OCI-LY3 (cell line): ENCODE results near the gene SLC7A11.

Experiments used
- H2AFZ ChIP-seq: fragments of 200-600, 300-600 bp; shearing (Covaris generic); 2 replicates; pipeline ENCODE4 v1.6.0; 2014; ENCODE audit warnings: antibody characterized with exemption, low read depth, low read length
- H3K27ac ChIP-seq: fragments of 200-600, 300-600 bp; sonication (generic); 2 replicates; pipeline ENCODE4 v1.5.1; 2014; ENCODE audit warnings: mild to moderate bottlenecking, low read length, moderate library complexity, mixed read lengths
- H3K27me3 ChIP-seq: fragments of 200-600, 300-600 bp; sonication (generic); 2 replicates; pipeline ENCODE4 v1.6.1; 2014; ENCODE audit warnings: low read depth, low read length, mixed read lengths
- H3K36me3 ChIP-seq: fragments of 200-600, 300-600 bp; sonication (generic); replicated peaks from 2 replicates; pipeline ENCODE3; 2014; ENCODE audit warnings: low read depth, low read length, mixed read lengths
- H3K4me1 ChIP-seq: fragments of 300-600, 200-600 bp; sonication (generic); 2 replicates; pipeline ENCODE4 v1.6.1; 2014; ENCODE audit warnings: low read length, mixed read lengths
- H3K4me2 ChIP-seq: fragments of 200-600, 300-600 bp; sonication (generic); 2 replicates; pipeline ENCODE4 v1.6.1; 2014; ENCODE audit warnings: low read length, mixed read lengths
- H3K4me3 ChIP-seq: fragments of 300-600, 200-600 bp; sonication (generic); 2 replicates; pipeline ENCODE4 v1.5.1; 2014; ENCODE audit warnings: antibody characterized with exemption, mild to moderate bottlenecking, low read length, moderate library complexity
- H3K79me2 ChIP-seq: fragments of 300-600, 200-600 bp; shearing (Covaris generic); 2 replicates; pipeline ENCODE4 v1.6.1; 2014; ENCODE audit warnings: mild to moderate bottlenecking, low read length, mixed read lengths
- H3K9ac ChIP-seq: fragments of 300-600, 200-600 bp; shearing (Covaris generic); 2 replicates; pipeline ENCODE4 v1.6.0; 2014; ENCODE audit warnings: mild to moderate bottlenecking, low read length, moderate library complexity
- H3K9me3 ChIP-seq: fragments of 200-600, 300-600 bp; shearing (Covaris generic); 2 replicates; pipeline ENCODE4 v1.6.1; 2014; ENCODE audit warnings: low read length, mixed read lengths; ENCODE audit not compliant: insufficient read depth
- H4K20me1 ChIP-seq: fragments of 200-600, 300-600 bp; sonication (generic); 2 replicates; pipeline ENCODE4 v1.6.1; 2016; ENCODE audit warnings: low read length, mixed read lengths; ENCODE audit not compliant: insufficient read depth
- CTCF ChIP-seq: fragments of 200-600, 300-600 bp; sonication (generic); IDR thresholded peaks from 2 replicates; pipeline ENCODE4 v1.5.1; 2014; ENCODE audit warnings: antibody characterized with exemption, low read length, low read depth
- EZH2phosphoT487 ChIP-seq: fragments of 200-600 bp; shearing (Covaris generic); IDR thresholded peaks from 2 replicates; pipeline ENCODE4 v1.6.1; 2018; ENCODE audit warnings: antibody characterized with exemption, mixed run types, low read depth

SLC7A11 gene

GRCh38 chr4:138162259-138162658, 79.9 kb downstream of the SLC7A11 start:
- Histone ChIP-seq H3K9ac (no peak overlapping the region), H3K4me3 (no peak overlapping the region), H3K9me3 (no peaks in the 10 kb centered on the region), H3K27me3 (no peaks in the 10 kb centered on the region), H2AFZ (no peak overlapping the region), H4K20me1 (no peaks in the 10 kb centered on the region), H3K4me1 (no peaks in the 10 kb centered on the region), H3K36me3 (no peaks in the 10 kb centered on the region), H3K4me2 (no peak overlapping the region), H3K27ac (no peak overlapping the region), H3K79me2 (no peaks in the 10 kb centered on the region)
- TF ChIP-seq CTCF (no peak), EZH2phosphoT487 (no peak)

GRCh38 chr4:138161351-138161750, 80.8 kb downstream of the SLC7A11 start:
- Histone ChIP-seq H3K79me2 (no peaks in the 10 kb centered on the region), H3K36me3 (no peaks in the 10 kb centered on the region), H3K27me3 (no peaks in the 10 kb centered on the region), H3K27ac (no peak overlapping the region), H3K9me3 (no peaks in the 10 kb centered on the region), H2AFZ (no peak overlapping the region), H4K20me1 (no peaks in the 10 kb centered on the region), H3K4me1 (no peaks in the 10 kb centered on the region), H3K4me2 (no peak overlapping the region), H3K9ac (no peak overlapping the region), H3K4me3 (no peak overlapping the region)
- no peak for TF ChIP-seq EZH2phosphoT487
- no peak for TF ChIP-seq CTCF

DNA sequence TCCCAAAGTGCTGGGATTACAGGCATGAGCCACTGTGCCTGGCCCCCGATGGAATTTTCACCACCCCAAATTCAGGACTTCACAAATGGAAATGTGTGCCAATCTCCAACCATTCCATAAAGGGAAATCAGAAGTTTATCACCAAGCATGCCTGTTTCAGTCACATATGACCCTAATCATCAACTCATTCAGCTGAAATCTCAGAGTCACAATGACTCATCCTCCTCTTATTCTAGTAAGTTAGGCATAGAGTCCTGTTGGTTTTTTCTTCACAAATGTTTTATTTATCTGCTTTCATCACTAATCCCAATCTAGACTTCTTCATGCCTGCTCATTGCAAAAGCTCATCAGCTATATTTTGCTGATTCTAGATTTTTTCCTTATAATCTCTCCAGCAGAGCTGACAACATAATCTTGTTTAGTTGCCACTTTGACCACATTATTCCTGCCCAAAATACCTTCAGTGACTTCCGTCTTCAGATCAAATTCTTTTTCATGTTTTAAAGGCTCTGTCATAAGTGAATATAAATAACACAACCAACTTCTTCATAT, 83.3 kb downstream of the SLC7A11 start:
- Histone ChIP-seq H2AFZ (no peak overlapping the region), H3K4me1 (no peaks in the 10 kb centered on the region), H3K9ac (no peak overlapping the region), H3K4me2 (no peak overlapping the region), H3K27ac (no peak overlapping the region), H3K79me2 (no peaks in the 10 kb centered on the region), H3K4me3 (no peak overlapping the region), H3K9me3 (no peaks in the 10 kb centered on the region), H3K27me3 (no peaks in the 10 kb centered on the region), H3K36me3 (no peaks in the 10 kb centered on the region), H4K20me1 (no peaks in the 10 kb centered on the region)
- TF ChIP-seq CTCF (no peak), EZH2phosphoT487 (no peak)

- Histone ChIP-seq H3K79me2 (no peaks in the 10 kb centered on the region), H3K27me3 (no peaks in the 10 kb centered on the region), H3K4me3 (no peak overlapping the region), H3K4me1 (no peaks in the 10 kb centered on the region), H3K4me2 (no peak overlapping the region), H4K20me1 (no peaks in the 10 kb centered on the region), H3K9me3 (no peaks in the 10 kb centered on the region), H3K36me3 (no peaks in the 10 kb centered on the region), H2AFZ (no peak overlapping the region), H3K27ac (no peak overlapping the region), H3K9ac (no peak overlapping the region)
- TF ChIP-seq CTCF (no peak), EZH2phosphoT487 (no peak)
Measured at GRCh38 chr4:138140879-138141278, 101.3 kb downstream of the SLC7A11 start.
